OCI-LY1 (cell line): ENCODE results near the gene DCDC1.

ENCODE experiments used
- EZH2 ChIP-seq: fragments of 200-600 bp; sonication (generic), shearing (Covaris generic); IDR thresholded peaks from 2 replicates; pipeline ENCODE4 v1.8.0; 2017; ENCODE audit warnings: borderline replicate concordance, mixed run types, mild to moderate bottlenecking, antibody characterized with exemption, low read length, moderate library complexity, mixed read lengths
- TF ChIP-seq, protein P1 (sequence below): fragments of 200-600 bp; sonication (generic), shearing (Covaris generic); IDR thresholded peaks from 2 replicates; pipeline ENCODE4 v1.5.1; 2017; ENCODE audit warnings: mild to moderate bottlenecking, antibody characterized with exemption, low read length, moderate library complexity, mixed read lengths

DNA sequence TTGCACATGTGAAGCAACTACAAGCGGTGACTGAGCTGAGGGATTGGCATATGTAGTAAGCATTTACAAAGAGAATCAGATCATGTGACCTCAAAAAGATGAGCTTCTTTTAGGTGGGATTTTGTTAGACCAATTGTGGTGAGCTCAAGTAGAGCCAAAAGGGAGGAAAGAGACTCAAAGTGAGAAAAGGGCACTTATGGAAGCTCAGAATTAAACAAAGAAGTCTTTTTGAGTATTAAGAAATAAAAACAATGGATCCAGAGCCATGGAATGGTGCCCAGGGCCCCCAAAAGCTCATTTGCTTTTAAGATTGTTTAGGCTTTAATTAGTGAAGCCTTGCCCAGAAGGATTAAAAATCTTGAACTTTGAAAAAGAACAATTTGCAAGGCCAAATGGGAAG lies 536.7 kb downstream of the DCDC1 start:
- TF ChIP-seq, protein P1, sequence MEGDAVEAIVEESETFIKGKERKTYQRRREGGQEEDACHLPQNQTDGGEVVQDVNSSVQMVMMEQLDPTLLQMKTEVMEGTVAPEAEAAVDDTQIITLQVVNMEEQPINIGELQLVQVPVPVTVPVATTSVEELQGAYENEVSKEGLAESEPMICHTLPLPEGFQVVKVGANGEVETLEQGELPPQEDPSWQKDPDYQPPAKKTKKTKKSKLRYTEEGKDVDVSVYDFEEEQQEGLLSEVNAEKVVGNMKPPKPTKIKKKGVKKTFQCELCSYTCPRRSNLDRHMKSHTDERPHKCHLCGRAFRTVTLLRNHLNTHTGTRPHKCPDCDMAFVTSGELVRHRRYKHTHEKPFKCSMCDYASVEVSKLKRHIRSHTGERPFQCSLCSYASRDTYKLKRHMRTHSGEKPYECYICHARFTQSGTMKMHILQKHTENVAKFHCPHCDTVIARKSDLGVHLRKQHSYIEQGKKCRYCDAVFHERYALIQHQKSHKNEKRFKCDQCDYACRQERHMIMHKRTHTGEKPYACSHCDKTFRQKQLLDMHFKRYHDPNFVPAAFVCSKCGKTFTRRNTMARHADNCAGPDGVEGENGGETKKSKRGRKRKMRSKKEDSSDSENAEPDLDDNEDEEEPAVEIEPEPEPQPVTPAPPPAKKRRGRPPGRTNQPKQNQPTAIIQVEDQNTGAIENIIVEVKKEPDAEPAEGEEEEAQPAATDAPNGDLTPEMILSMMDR: no peak
- no peak for TF ChIP-seq EZH2
